H4 (cell line): Measurements from ENCODE around the gene MPP3. TPM values are rescaled to one million over a fixed set of nuclear protein-coding genes. Genes with fewer than 3 reads are reported as not detected.

Experiments used
- total RNA-seq: library from RNA; depleted of rRNA; stranded (reverse); fragments of >200 nt; shearing (Covaris generic); gene quantifications from 2 replicates; pipeline ENCODE4 v1.2.3, GENCODE V29; 2014; rRNA removed

MPP3 gene
- total RNA-seq, 1 experiment from 2014 or later, result 4.0 TPM

Other genes starting within 250 kb of the MPP3 start
- not detected in 2 replicates for gene MEOX1, start 171.2 kb downstream of the MPP3 start, total RNA-seq
- gene SOST, start 74.4 kb downstream of the MPP3 start, total RNA-seq, result 4.2 and 6.1 TPM in 2 replicates
- 34.3 and 37.3 TPM in 2 replicates for gene DUSP3, start 54.2 kb downstream of the MPP3 start, total RNA-seq
- gene CFAP97D1, start 52.7 kb downstream of the MPP3 start, total RNA-seq, result not detected in 2 replicates
- gene CD300LG, start 14.0 kb upstream of the MPP3 start, total RNA-seq, result not detected in 2 replicates
- 1.2 and 1.8 TPM in 2 replicates for gene MPP2, start 74.4 kb upstream of the MPP3 start, total RNA-seq
- not detected in 2 replicates for gene PPY, start 109.3 kb upstream of the MPP3 start, total RNA-seq
- gene PYY, start 120.8 kb upstream of the MPP3 start, total RNA-seq, result 0.17 TPM in 1 of 2 replicates, not detected in the other
- 1.0 and 3.1 TPM in 2 replicates for gene NAGS, start 171.5 kb upstream of the MPP3 start, total RNA-seq
- 45.9 and 54.9 TPM in 2 replicates for gene TMEM101, start 181.8 kb upstream of the MPP3 start, total RNA-seq
- 62.2 and 65.0 TPM in 2 replicates for gene LSM12, start 233.5 kb upstream of the MPP3 start, total RNA-seq
- gene G6PC3, start 237.6 kb upstream of the MPP3 start, total RNA-seq, result 51.0 and 71.2 TPM in 2 replicates